ENCODE measurements around the gene ARSG.

DNA sequence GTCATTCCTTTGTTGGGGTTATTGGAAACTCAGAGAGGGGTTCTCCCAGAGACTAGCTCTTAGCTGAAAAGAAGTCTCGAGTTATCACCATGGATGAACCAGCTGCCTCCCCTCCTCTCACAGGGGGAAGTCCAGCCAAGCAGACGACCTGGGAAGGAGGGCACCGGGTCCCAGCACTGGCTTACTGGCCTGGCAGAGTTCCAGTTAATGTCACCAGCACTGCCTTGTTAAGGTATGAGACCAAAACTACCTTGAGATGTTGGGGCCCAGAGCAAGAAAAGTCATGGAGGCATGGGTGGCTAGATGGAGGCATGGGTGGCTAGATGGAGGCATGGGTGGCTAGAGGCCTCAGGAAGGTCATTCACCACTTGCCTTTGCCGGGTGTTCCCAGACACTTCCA lies 93.6 kb downstream of the ARSG start:
- TF ChIP-seq, protein P1, sequence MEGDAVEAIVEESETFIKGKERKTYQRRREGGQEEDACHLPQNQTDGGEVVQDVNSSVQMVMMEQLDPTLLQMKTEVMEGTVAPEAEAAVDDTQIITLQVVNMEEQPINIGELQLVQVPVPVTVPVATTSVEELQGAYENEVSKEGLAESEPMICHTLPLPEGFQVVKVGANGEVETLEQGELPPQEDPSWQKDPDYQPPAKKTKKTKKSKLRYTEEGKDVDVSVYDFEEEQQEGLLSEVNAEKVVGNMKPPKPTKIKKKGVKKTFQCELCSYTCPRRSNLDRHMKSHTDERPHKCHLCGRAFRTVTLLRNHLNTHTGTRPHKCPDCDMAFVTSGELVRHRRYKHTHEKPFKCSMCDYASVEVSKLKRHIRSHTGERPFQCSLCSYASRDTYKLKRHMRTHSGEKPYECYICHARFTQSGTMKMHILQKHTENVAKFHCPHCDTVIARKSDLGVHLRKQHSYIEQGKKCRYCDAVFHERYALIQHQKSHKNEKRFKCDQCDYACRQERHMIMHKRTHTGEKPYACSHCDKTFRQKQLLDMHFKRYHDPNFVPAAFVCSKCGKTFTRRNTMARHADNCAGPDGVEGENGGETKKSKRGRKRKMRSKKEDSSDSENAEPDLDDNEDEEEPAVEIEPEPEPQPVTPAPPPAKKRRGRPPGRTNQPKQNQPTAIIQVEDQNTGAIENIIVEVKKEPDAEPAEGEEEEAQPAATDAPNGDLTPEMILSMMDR (IDR thresholded peaks at IDR 0.05), result no peak
- no peak for TF ChIP-seq EZH2 (IDR thresholded peaks at IDR 0.05)
